ENCODE data around the gene TRIP6. TPM values are rescaled to one million over a fixed set of nuclear protein-coding genes. Genes with fewer than 3 reads are reported as not detected.
A peak's percentile ranks its signal among the peaks of the same experiment; 100 is the strongest.

TRIP6 gene
- total and polyA plus RNA-seq, 2 of the 8 experiments (the other 6 are each of a cell fraction or from before 2014, with no cell fraction given) = 88.4 to 103 TPM

GRCh38 chr7:100891568-100892247, 24.5 kb downstream of the TRIP6 start:
- Histone ChIP-seq H2BK20ac (ENCODE audit: low read length) (no peak overlapping the region), H4K8ac (ENCODE audit: extremely low read depth, insufficient read depth, low read length) (no peak overlapping the region), H3K4me3 (ENCODE audit: extremely low read depth in 1 of 4, insufficient read depth in 2 of 4, low read depth in 3 of 4, low read length in 4 of 4) (peak overlapping the region; percentile 65 to 91 (median 66)), H2BK12ac (ENCODE audit: low read depth, low read length) (0 out of 2 replicates have a peak overlapping the region, but pooled peaks have one; percentile 55), H3K4ac (replicated peaks; ENCODE audit: insufficient read length, low read depth, low read length) (no peak overlapping the region), H3K4me1 (replicated peaks in 1 of 4; ENCODE audit: control insufficient read depth in 3 of 4, insufficient read depth in 4 of 4, low read length in 3 of 4) (peaks cover 0 to 26% (median 10%) of the 10 kb centered on the region in 4 experiments; a peak in 6 of 7 replicates), H3K23me2 (ENCODE audit: low read depth, low read length) (peaks cover 20% of the 10 kb centered on the region; the same call in 1 of the 2 replicates), H3K4me2 (ENCODE audit: insufficient read depth in 1 of 2, low read depth in 2 of 2, low read length in 2 of 2) (peak overlapping the region; percentile 91 to 96), H3K23ac (ENCODE audit: insufficient read length) (no peak overlapping the region), H4K5ac (ENCODE audit: insufficient read length, low read depth, low read length) (peak overlapping the region; percentile 82), H4K20me1 (replicated peaks in 1 of 2; ENCODE audit: control insufficient read depth in 1 of 2, insufficient read depth in 2 of 2, low read length in 2 of 2) (peaks cover 7 to 15% of the 10 kb centered on the region in 2 experiments), H3K9me3 (ENCODE audit: insufficient read depth in 2 of 2, low read depth in 1 of 2, low read length in 1 of 2) (no peaks in the 10 kb centered on the region; a peak in 1 of 4 replicates), H3K56ac (replicated peaks; ENCODE audit: insufficient read length, low read depth, low read length) (no peak overlapping the region), H3K27me3 (replicated peaks in 1 of 4; ENCODE audit: control insufficient read depth in 3 of 4, extremely low read depth in 1 of 4, insufficient read depth in 3 of 4, low read length in 3 of 4) (peaks cover 12 to 28% (median 17%) of the 10 kb centered on the region in 4 experiments), H2AFZ (ENCODE audit: low read length) (no peak overlapping the region), H3K9ac (replicated peaks in 1 of 4; ENCODE audit: extremely low read depth in 1 of 4, low read depth in 3 of 4, low read length in 3 of 4) (0 out of 7 replicates have a peak overlapping the region, but pooled peaks of 1 of the 4 experiments have one; percentile 44), H3K27ac (ENCODE audit: low read depth, low read length) (no peak overlapping the region), H3K79me2 (ENCODE audit: control insufficient read depth in 1 of 2, insufficient read depth in 2 of 2, low read length in 2 of 2) (peaks cover 0 to 20% of the 10 kb centered on the region in 2 experiments; a peak in 2 of 4 replicates), H2AK5ac (ENCODE audit: low read depth, low read length) (no peak overlapping the region; the same call in 1 of the 2 replicates), H2BK120ac (replicated peaks; ENCODE audit: low read depth, low read length) (no peak overlapping the region), H3K18ac (ENCODE audit: extremely low read depth, low read length) (peak overlapping the region; percentile 96; the same call in 1 of the 2 replicates), H4K91ac (replicated peaks; ENCODE audit: insufficient read length, low read length) (peak overlapping the region; percentile 63), H2BK5ac (ENCODE audit: low read depth, low read length) (0 out of 2 replicates have a peak overlapping the region, but pooled peaks have one; percentile 99), H3K36me3 (ENCODE audit: control insufficient read depth in 2 of 4, insufficient read depth in 4 of 4, low read length in 3 of 4) (peaks cover 7 to 22% (median 13%) of the 10 kb centered on the region in 4 experiments), H2BK15ac (ENCODE audit: low read length) (peak overlapping the region; percentile 2; the same call in 1 of the 2 replicates), H3K79me1 (ENCODE audit: low read depth, low read length) (peaks cover 6% of the 10 kb centered on the region; the same call in 1 of the 2 replicates), H3K14ac (ENCODE audit: insufficient read length) (no peak overlapping the region)
- WGBS, 2 experiments (ENCODE audit: extremely low coverage in 1 of 2, insufficient coverage in 1 of 2, insufficient read length in 1 of 2, insufficient replicate concordance in 2 of 2, low coverage in 1 of 2, low lambda C conversion rate in 2 of 2, missing lambda C conversion rate in 1 of 2) = 71% methylated on average over 8 of the region's 8 CpGs; no CpG with 5 or more reads in 1 of the 2 experiments
- TF ChIP-seq PHF8 (conservative IDR thresholded peaks at IDR 0.05; ENCODE audit: low read depth, low read length) (no peak), SUZ12 (IDR thresholded peaks at IDR 0.05; ENCODE audit: low read length) (no peak), RAD21 (IDR thresholded peaks at IDR 0.05 in 1 of 2, conservative IDR thresholded peaks at IDR 0.05 in 1 of 2; ENCODE audit: low read depth in 2 of 2, low read length in 2 of 2) (no peak), SP1 (IDR thresholded peaks at IDR 0.05; ENCODE audit: low read depth, low read length) (no peak), RBBP5 (IDR thresholded peaks at IDR 0.05; ENCODE audit: borderline replicate concordance, low read depth, low read length) (no peak), ASH2L (IDR thresholded peaks at IDR 0.05; ENCODE audit: low read length) (no peak)
- CTCF ChIA-PET (ENCODE audit: partially characterized antibody) = interaction anchor here (0.5 to 1.5 kb wide), 5 partner anchors 19 to 276 kb away, joined by 3 to 6 read pairs (median 5); partner anchors contain the start of genes MUC17 and POP7
- POLR2A ChIA-PET (ENCODE audit: partially characterized antibody) = interaction anchor here (0.6 to 10.1 kb wide), 4 partner anchors 18 to 249 kb away, joined by 3 to 313 read pairs (median 10); partner anchors contain the start of genes SRRT and TRIP6
- no peak for DNase-seq (ENCODE audit: low read depth in 1 of 2, low spot score in 2 of 2)
- FAIRE-seq = no peak
